HG03159 (cell line): Measurements from ENCODE around the gene BCL7B.
"Not testable (repeated sequence)": the region's sequence is repeated elsewhere in the genome, so short reads cannot be mapped to it uniquely, and the experiment has no call there.

Experiments used
- ATAC-seq: cut with Tn5 transposase; IDR thresholded peaks from one replicate; pipeline ENCODE4 v1.9.1; 2021; ENCODE audit warnings: mild to moderate bottlenecking, moderate library complexity; ENCODE audit not compliant: unreplicated experiment

BCL7B gene

DNA sequence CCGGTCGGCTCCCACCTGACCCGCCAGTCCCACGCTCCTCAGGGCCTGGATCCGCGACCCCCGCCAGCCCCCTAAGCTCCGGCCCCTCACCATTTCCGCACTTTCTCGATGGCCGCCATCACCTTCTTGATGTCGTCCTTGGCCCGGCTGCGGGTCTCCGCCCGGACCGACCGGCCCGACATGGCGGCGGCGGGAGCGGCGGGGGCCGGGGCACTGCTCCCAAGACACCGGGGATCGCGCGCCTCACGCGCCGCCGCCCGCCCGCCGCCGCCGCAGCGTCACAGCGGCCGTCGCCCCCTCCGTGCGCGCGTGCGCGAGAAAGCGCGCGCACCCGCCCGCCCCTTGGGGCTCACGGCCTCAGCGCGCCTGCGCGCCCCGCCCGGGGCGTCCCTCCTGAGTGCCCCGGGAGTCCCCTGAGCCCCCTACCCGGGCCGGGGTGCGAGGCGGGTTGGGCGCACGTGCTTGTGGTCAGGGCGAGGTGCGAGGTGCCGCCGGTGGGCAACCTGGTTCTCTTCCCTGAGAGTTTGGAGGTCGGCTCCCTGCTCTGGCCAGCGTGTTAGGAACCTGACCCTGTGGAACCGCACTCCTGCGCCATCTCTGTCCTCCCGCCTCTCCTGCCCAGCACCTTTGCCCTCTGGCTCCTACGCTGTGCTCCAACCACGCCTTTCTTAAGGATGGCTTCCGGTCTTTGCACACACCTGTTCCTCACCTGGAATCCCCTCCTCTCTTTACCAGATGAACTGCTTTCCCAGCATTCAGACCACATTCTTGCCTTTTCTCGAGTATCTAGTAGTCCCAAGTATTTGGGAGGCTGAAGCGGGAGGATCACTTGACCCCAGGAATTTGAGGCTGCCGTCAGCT lies at the start of gene BCL7B:
BCL7B (minus strand) TSS at position 294 of the 861 bp plus-strand sequence; CDS start at position 182, 112 bp downstream.
- peak; percentile 49 for ATAC-seq

DNA sequence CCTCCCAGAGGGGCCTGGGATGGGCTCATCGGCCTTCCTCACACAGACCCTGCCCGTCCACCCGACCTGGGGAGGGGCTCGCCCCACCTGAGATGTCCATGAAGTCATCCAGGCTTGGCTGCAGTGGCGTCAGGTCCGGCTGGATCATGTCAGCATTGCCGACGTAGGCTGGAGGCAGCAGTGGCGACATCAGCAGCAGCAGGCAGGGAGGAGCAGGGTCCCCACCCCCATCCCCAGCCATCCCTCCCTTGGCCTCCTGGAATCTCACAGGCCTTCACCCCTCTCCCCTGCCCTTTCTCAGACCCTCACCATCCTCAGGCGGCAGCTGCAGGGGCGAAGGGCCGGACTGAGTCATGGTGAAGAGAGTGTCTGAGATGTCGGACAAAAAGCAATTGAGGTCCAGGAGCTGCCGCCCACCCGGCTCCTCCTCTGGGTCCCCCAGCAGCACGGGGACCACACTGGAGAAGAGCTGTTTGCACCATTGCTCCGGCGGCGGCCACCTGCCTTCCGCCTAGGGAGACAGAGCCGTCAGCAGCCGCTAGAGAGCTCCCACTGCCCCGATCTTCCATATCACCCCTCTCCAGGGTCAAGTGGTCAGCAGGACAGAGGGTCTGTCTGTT lies 48.2 kb upstream of the BCL7B start:
- ATAC-seq = no peak

DNA sequence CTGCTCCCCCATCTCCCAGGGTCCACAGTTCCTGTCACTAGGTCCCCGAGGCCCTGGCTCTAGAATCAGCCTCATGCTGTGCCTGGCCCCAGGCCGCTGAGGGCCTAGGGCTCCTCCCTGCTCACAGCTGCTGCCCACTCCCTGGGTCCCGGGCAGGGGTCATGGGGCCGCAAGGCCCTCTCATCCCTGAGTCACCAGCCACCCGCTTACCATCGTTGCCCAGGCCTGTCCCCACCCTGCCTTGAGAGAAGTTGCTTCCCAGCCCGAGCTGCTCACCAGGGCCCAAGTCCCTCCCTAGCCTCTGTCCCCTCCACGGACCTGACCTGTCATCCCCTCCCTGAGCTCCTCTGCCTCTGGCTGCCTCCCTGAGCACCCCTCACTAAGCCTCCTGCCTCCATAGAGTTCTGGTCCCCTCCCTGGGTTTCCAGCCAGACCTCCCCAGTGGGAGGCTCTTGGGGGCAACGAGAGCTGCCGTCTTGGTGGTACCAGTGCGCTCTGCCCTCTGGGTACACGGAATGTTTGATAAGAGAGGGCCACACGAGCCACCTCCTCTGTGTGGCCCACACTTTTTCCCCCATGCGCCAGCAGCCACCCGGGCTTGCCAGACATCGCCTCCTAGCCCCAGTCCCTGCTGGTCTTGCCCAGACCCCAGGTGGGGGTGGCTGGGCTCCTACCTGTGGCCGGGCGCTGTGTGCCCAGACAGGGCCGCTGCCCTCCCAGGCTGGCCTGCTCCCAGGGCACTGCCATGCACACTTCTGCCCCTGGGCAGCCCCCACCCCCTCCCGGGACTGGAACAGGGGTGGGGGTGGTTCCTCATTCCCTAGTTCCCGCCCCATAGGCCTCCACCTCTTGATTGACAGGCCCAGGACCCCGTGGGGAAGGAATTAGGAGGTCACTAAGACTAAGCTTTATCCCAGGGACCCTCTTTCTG lies 45.5 kb upstream of the BCL7B start:
- ATAC-seq = no peak

GRCh38 chr7:73599916-73600315 lies 42.4 kb upstream of the BCL7B start:
- no peak for ATAC-seq

DNA sequence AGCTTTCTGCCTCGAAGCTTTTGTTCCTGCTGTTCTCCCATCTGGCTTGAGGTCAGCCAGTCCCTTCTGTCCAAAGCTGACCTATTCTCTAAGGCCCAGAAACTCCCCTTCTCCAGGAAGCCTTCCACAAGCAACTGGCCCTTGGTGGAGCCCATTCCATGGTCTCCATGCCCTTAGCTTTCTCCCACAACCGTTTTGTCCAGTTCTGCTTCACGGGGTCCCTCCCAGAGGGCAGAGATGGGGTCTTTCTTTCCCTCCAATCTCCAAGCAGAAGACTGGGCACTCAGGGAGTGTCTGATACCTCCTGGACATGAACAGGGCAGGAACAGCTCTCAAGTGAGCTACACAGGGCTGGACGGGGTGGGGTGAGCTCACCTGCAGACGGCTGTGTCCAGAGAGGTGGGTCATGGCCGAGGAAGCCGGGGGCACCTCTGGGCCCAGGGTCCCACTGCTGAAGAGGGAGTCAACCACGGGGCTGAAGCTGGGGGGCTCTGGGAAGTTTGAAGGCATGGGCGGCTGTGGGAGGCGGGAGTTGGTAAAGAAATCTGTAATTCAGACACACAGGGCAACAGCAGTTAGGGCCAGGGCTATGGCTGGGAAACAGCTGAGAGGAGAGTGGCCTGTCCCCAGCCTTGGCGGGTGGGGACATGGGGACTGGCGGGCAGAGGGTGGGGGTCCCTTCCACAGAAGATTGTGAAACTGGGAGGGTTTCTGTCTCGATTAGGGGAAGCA lies 41.8 kb upstream of the BCL7B start:
- ATAC-seq = no peak

DNA sequence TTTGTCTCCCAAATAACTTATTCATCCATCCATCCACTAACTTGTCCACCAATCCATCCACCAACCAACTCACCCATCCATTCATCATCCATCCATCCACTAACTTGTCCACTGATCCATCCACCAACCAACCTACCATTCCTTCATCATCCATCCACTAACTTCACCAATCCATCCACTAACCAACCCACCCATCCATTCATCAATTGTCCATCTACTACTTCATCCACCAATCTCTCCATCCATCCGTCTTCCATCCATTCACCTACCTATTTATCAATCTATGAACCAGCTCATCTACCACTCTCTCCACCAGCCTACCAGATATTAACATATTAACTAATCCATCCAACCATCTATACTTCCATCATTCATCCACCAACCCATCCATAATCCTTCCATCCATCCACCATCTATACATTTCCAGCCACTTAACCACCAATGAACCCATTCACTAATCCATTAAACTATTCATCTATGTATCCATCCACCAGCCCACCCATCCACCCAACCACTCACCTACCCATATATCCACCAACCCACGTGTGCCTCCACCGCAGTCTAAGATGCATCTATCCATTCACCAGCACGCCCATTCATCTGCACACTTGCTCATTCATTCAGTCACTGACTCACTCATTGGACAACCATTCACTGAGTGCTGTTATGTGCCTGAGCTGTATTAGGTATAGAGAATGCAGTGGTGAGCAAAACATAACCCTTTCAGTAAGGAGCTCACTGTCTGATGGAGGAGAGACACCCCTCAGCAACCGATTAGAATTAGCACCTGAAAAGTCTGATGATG lies 40.7 kb upstream of the BCL7B start:
- no peak for ATAC-seq

- ATAC-seq = no peak
These were observed 38.9 kb upstream of the BCL7B start for GRCh38 chr7:73596191-73597065.

- no peak for ATAC-seq
These were observed 37.9 kb upstream of the BCL7B start for GRCh38 chr7:73595358-73595757.

- ATAC-seq = no peak
These were observed 35.9 kb upstream of the BCL7B start for GRCh38 chr7:73593207-73594045.

- ATAC-seq = no peak
These were observed 29.4 kb upstream of the BCL7B start for GRCh38 chr7:73586911-73587310.

DNA sequence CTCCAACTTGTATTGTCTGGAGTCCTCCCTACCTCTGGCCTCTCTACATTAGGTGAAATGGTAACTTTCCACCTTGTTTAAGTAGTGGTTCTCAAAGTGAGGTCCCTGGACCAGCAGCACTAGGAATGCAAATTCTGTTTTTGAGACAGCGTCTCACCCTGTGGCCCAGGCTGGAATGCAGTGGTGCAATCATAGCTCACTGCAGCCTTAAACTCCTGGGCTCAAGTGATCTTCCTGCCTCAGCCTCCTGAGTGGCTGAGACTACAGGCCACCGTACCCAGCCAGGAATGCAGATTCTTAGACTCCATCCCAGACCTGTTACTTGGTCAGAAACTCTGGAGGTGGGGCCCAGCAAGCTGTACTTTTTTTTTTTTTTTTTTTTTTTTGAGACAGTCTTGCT lies 27.7 kb upstream of the BCL7B start:
- ATAC-seq = no peak

DNA sequence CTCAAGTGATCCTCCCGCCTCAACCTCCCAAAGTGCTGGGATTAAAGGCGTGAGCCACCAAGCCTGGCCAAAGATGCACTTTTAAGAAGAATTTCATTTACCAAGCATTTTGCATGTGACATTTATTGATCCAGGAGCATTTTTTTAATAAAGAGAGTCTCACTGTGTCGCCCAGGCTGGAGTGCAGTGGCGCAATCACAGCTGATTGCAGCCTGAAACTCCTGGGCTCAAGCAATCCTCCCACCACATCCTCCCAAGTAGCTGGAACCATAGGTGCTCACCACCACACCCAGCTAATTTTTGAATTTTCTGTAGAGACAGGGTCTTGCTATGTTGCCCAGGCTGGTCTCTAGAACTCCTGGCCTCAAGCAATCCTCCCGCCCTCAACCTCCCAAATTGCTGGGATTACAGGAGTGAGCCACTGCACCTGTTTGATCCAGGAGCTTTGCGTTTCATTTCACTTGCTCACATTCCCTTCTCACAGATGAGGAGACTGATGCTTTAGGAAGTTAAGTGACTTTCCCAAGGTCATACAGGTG lies 25.2 kb upstream of the BCL7B start:
- ATAC-seq = no peak

DNA sequence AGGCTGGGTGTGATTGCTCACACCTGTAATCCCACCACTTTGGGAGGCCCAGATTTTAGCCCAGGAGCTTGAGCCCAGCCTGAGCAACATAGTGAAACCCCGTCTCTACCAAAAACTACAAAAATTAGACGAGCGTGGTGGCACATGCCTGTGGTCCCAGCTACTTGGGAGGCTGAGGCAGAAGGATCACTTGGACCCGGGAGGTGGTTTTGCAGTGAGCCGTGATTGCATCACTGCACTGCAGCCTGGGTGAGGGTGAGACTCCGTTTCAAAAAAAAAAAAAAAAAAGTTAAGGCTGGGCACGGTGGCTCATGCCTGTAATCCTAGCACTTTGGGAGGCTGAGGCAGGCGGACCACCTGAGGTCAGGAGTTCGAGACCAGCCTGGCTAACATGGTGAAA lies 23.5 kb upstream of the BCL7B start:
- not testable (repeated sequence) for ATAC-seq

- ATAC-seq = peak; percentile 85
These were observed 21.0 kb upstream of the BCL7B start, which contains the start of gene TBL2 for GRCh38 chr7:73578342-73579128. Gene TBL2 (minus strand): TSS chr7:73578579. CDS start chr7:73578549, 30 bp downstream.

- ATAC-seq = peak; percentile 8
These were observed 20.3 kb upstream of the BCL7B start for GRCh38 chr7:73577627-73578341.

GRCh38 chr7:73573791-73574190 lies 16.3 kb upstream of the BCL7B start:
- no peak for ATAC-seq
